Measurements from ENCODE around the gene BHLHE41.

The BHLHE41 gene

GRCh38 chr12:26090836-26091510 is 33.9 kb downstream of the BHLHE41 start:
- in situ Hi-C loops (cut with MboI; ENCODE audit: low sequenced_read_pairs) = loop anchor here (25.0 kb wide), 1 partner anchor 546 kb away; no protein-coding TSS in a partner anchor

DNA sequence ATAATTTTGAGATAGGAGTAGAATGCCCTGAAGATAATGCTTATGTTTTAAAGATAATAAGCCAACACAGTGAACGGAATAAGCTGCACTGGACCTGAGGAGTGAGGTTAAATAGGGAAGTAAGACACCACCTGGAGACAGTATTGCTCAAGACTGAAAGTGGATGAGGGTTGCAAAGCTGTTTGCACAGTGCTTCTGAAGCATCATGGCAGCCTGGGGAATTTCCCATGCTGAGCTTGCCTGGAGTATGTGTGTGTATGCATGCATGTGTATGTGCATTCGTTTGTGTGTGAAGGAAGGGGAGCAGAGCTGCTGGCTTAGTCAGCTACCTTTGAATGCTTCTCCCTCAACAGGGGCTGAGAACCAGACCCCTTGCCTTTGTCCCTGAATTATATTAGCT is 35.8 kb downstream of the BHLHE41 start:
- in situ Hi-C loops (cut with MboI; ENCODE audit: low sequenced_read_pairs) = loop anchor here (25.0 kb wide), 1 partner anchor 548 kb away; no protein-coding TSS in a partner anchor

- in situ Hi-C loops (cut with MboI; ENCODE audit: low sequenced_read_pairs) = loop anchor here (25.0 kb wide), 1 partner anchor 550 kb away; no protein-coding TSS in a partner anchor
Observed at GRCh38 chr12:26086936-26087335, 37.9 kb downstream of the BHLHE41 start.

DNA sequence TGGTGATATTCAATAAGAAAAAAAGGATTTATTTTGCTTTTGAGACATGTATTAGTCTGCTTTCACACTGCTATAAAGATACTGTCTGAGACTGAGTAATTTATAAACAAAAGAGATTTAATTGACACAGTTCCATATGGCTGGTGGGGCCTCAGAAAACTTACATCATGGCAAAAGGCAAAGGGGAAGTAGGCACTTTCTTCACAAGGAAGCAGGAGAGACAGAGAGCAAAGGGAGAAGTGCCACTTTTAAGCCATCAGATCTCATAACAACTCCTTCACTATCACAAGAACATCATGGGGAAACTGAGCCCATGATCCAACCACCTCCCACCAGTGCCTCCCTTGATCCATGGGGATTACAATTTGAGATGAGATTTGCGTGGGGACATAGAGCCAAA is 43.9 kb downstream of the BHLHE41 start:
- in situ Hi-C loops (cut with MboI; ENCODE audit: low sequenced_read_pairs) = loop anchor here (25.0 kb wide), 1 partner anchor 556 kb away; no protein-coding TSS in a partner anchor

- in situ Hi-C loops (cut with MboI; ENCODE audit: low sequenced_read_pairs) = loop anchor here (25.0 kb wide), 1 partner anchor 559 kb away; no protein-coding TSS in a partner anchor
Observed at GRCh38 chr12:26077915-26078702, 46.7 kb downstream of the BHLHE41 start.

All from HL-60/S4 treated with phorbol 12-myristate 13-acetate at 8.2 ng/mL for 4 days and 3 days (cell line).